Measurements from ENCODE around the gene DCC. TPM values are rescaled to one million over a fixed set of nuclear protein-coding genes. Genes with fewer than 3 reads are reported as not detected.
A peak's percentile ranks its signal among the peaks of the same experiment; 100 is the strongest.

The DCC gene
- total RNA-seq, 1 experiment from 2014 or later = 1.7 TPM

GRCh38 chr18:52598921-52599320 lies 258.9 kb downstream of the DCC start:
- Histone ChIP-seq H3K36me3 (no peaks in the 10 kb centered on the region), H3K4me1 (no peaks in the 10 kb centered on the region), H3K4me3 (no peak overlapping the region), H3K27me3 (no peaks in the 10 kb centered on the region), H3K9me3 (replicated peaks) (no peaks in the 10 kb centered on the region), H3K27ac (no peak overlapping the region)
- DNase-seq = no peak

- DNase-seq = no peak
- no peaks in the 10 kb centered on the region for H3K9me3 ChIP-seq (replicated peaks)
- no peaks in the 10 kb centered on the region for H3K27me3 ChIP-seq
- H3K27ac ChIP-seq = no peak overlapping the region
- no peaks in the 10 kb centered on the region for H3K36me3 ChIP-seq
- no peaks in the 10 kb centered on the region for H3K4me1 ChIP-seq
- no peak overlapping the region for H3K4me3 ChIP-seq
These were observed 262.8 kb downstream of the DCC start for GRCh38 chr18:52602820-52603219.

- H3K4me3 ChIP-seq = no peak overlapping the region
- H3K27me3 ChIP-seq = no peaks in the 10 kb centered on the region
- no peaks in the 10 kb centered on the region for H3K36me3 ChIP-seq
- no peaks in the 10 kb centered on the region for H3K9me3 ChIP-seq (replicated peaks)
- DNase-seq = no peak
- H3K4me1 ChIP-seq = no peaks in the 10 kb centered on the region
- H3K27ac ChIP-seq = no peak overlapping the region
These were observed 265.3 kb downstream of the DCC start for GRCh38 chr18:52605345-52605744.

GRCh38 chr18:52607985-52608384 lies 268.0 kb downstream of the DCC start:
- H3K4me3 ChIP-seq = no peak overlapping the region
- no peaks in the 10 kb centered on the region for H3K4me1 ChIP-seq
- no peaks in the 10 kb centered on the region for H3K36me3 ChIP-seq
- DNase-seq = no peak
- no peaks in the 10 kb centered on the region for H3K27me3 ChIP-seq
- H3K27ac ChIP-seq = no peak overlapping the region
- no peaks in the 10 kb centered on the region for H3K9me3 ChIP-seq (replicated peaks)

GRCh38 chr18:52610451-52611115 lies 270.6 kb downstream of the DCC start:
- H3K36me3 ChIP-seq = no peaks in the 10 kb centered on the region
- no peak for DNase-seq
- no peaks in the 10 kb centered on the region for H3K4me1 ChIP-seq
- H3K27ac ChIP-seq = no peak overlapping the region
- no peaks in the 10 kb centered on the region for H3K9me3 ChIP-seq (replicated peaks)
- no peak overlapping the region for H3K4me3 ChIP-seq
- H3K27me3 ChIP-seq = no peaks in the 10 kb centered on the region

GRCh38 chr18:52612406-52612805 lies 272.4 kb downstream of the DCC start:
- H3K36me3 ChIP-seq = no peaks in the 10 kb centered on the region
- no peak for DNase-seq
- no peaks in the 10 kb centered on the region for H3K4me1 ChIP-seq
- H3K9me3 ChIP-seq (replicated peaks) = no peaks in the 10 kb centered on the region
- H3K4me3 ChIP-seq = no peak overlapping the region
- H3K27me3 ChIP-seq = no peaks in the 10 kb centered on the region
- H3K27ac ChIP-seq = no peak overlapping the region

GRCh38 chr18:52615321-52615720 lies 275.3 kb downstream of the DCC start:
- DNase-seq = no peak
- Histone ChIP-seq H3K4me1 (no peaks in the 10 kb centered on the region), H3K27ac (no peak overlapping the region), H3K36me3 (no peaks in the 10 kb centered on the region), H3K9me3 (replicated peaks) (no peaks in the 10 kb centered on the region), H3K4me3 (no peak overlapping the region), H3K27me3 (no peaks in the 10 kb centered on the region)

GRCh38 chr18:52615943-52616342 lies 275.9 kb downstream of the DCC start:
- DNase-seq = no peak
- Histone ChIP-seq H3K4me1 (no peaks in the 10 kb centered on the region), H3K9me3 (replicated peaks) (no peaks in the 10 kb centered on the region), H3K27ac (no peak overlapping the region), H3K4me3 (no peak overlapping the region), H3K36me3 (no peaks in the 10 kb centered on the region), H3K27me3 (no peaks in the 10 kb centered on the region)

- Histone ChIP-seq H3K9me3 (replicated peaks) (no peaks in the 10 kb centered on the region), H3K27ac (no peak overlapping the region), H3K4me1 (no peaks in the 10 kb centered on the region), H3K36me3 (no peaks in the 10 kb centered on the region), H3K4me3 (no peak overlapping the region), H3K27me3 (no peaks in the 10 kb centered on the region)
- no peak for DNase-seq
These were observed 277.9 kb downstream of the DCC start for GRCh38 chr18:52617931-52618330.

GRCh38 chr18:52620926-52621439 lies 281.0 kb downstream of the DCC start:
- no peaks in the 10 kb centered on the region for H3K4me1 ChIP-seq
- H3K4me3 ChIP-seq = no peak overlapping the region
- H3K27ac ChIP-seq = no peak overlapping the region
- no peak for DNase-seq
- H3K27me3 ChIP-seq = no peaks in the 10 kb centered on the region
- no peaks in the 10 kb centered on the region for H3K36me3 ChIP-seq
- no peaks in the 10 kb centered on the region for H3K9me3 ChIP-seq (replicated peaks)

- Histone ChIP-seq H3K4me1 (no peaks in the 10 kb centered on the region), H3K36me3 (no peaks in the 10 kb centered on the region), H3K27me3 (no peaks in the 10 kb centered on the region), H3K27ac (no peak overlapping the region), H3K9me3 (replicated peaks) (no peaks in the 10 kb centered on the region), H3K4me3 (no peak overlapping the region)
- no peak for DNase-seq
These were observed 284.7 kb downstream of the DCC start for GRCh38 chr18:52624702-52625101.

GRCh38 chr18:52636536-52636935 lies 296.5 kb downstream of the DCC start:
- Histone ChIP-seq H3K27me3 (no peaks in the 10 kb centered on the region), H3K27ac (no peak overlapping the region), H3K36me3 (no peaks in the 10 kb centered on the region), H3K9me3 (replicated peaks) (no peaks in the 10 kb centered on the region), H3K4me1 (no peaks in the 10 kb centered on the region), H3K4me3 (peak overlapping the region; percentile 22)
- DNase-seq = peak; percentile 40 to 47

GRCh38 chr18:52648201-52648600 lies 308.2 kb downstream of the DCC start:
- H3K27ac ChIP-seq = no peak overlapping the region
- H3K4me1 ChIP-seq = no peaks in the 10 kb centered on the region
- no peaks in the 10 kb centered on the region; the same call in 1 of the 2 replicates for H3K27me3 ChIP-seq
- H3K9me3 ChIP-seq (replicated peaks) = no peaks in the 10 kb centered on the region
- no peak for DNase-seq
- no peak overlapping the region for H3K4me3 ChIP-seq
- no peaks in the 10 kb centered on the region for H3K36me3 ChIP-seq

GRCh38 chr18:52652391-52652790 lies 312.4 kb downstream of the DCC start:
- no peak overlapping the region for H3K4me3 ChIP-seq
- no peak overlapping the region for H3K27ac ChIP-seq
- no peak for DNase-seq
- no peaks in the 10 kb centered on the region for H3K9me3 ChIP-seq (replicated peaks)
- H3K36me3 ChIP-seq = no peaks in the 10 kb centered on the region
- no peaks in the 10 kb centered on the region; the same call in 1 of the 2 replicates for H3K27me3 ChIP-seq
- no peaks in the 10 kb centered on the region for H3K4me1 ChIP-seq

GRCh38 chr18:52657043-52657805 lies 317.2 kb downstream of the DCC start:
- Histone ChIP-seq H3K4me1 (no peaks in the 10 kb centered on the region), H3K4me3 (no peak overlapping the region), H3K9me3 (replicated peaks) (no peaks in the 10 kb centered on the region), H3K27me3 (no peaks in the 10 kb centered on the region), H3K36me3 (no peaks in the 10 kb centered on the region), H3K27ac (no peak overlapping the region)
- no peak for DNase-seq

Data from SJCRH30 (cell line).